Neuronal stem cell (in vitro differentiated cells): Measurements from ENCODE around the gene MLN.

Source experiments
- DNase-seq: peaks from one replicate; pipeline ENCODE4 v3.0.0-alpha.2; 2013; ENCODE audit warnings: low spot score
- H2AFZ ChIP-seq: one replicate; pipeline ENCODE4 v1.6.1; 2013; ENCODE audit warnings: mild to moderate bottlenecking, low read length, inconsistent platforms
- H2AK5ac ChIP-seq: 2 replicates; pipeline ENCODE4 v1.6.1; 2013; ENCODE audit warnings: low read depth, mild to moderate bottlenecking, inconsistent platforms, low read length, moderate library complexity, mixed read lengths
- H2BK120ac ChIP-seq: 2 replicates; pipeline ENCODE4 v1.6.1; 2013; ENCODE audit warnings: low read depth, mild to moderate bottlenecking, inconsistent platforms, low read length, moderate library complexity, mixed read lengths
- H2BK12ac ChIP-seq: one replicate; pipeline ENCODE4 v1.6.1; 2013; ENCODE audit warnings: low read length, inconsistent platforms
- H2BK15ac ChIP-seq: 2 replicates; pipeline ENCODE4 v1.6.1; 2013; ENCODE audit warnings: mild to moderate bottlenecking, low read length, inconsistent platforms, mixed read lengths
- H2BK5ac ChIP-seq: one replicate; pipeline ENCODE4 v1.6.1; 2013; ENCODE audit warnings: inconsistent platforms, mild to moderate bottlenecking, low read length, moderate library complexity
- H3K14ac ChIP-seq: one replicate; pipeline ENCODE4 v1.6.1; 2013; ENCODE audit warnings: low read length, inconsistent platforms
- H3K18ac ChIP-seq: 2 replicates; pipeline ENCODE4 v1.6.1; 2013; ENCODE audit warnings: low read length, inconsistent platforms
- H3K23ac ChIP-seq: 2 replicates; pipeline ENCODE4 v1.6.1; 2013; ENCODE audit warnings: low read depth, mild to moderate bottlenecking, mixed read lengths, low read length, inconsistent platforms; ENCODE audit not compliant: poor library complexity
- H3K27ac ChIP-seq: replicated peaks from 3 replicates; pipeline ENCODE4 v1.5.1; 2013; ENCODE audit warnings: low read length, inconsistent platforms
- H3K27me3 ChIP-seq, 3 experiments: 2 replicates each; pipeline ENCODE4 v1.6.1; 2013; ENCODE audit warnings: low read length in 3 of 3, mild to moderate bottlenecking in 2 of 3, inconsistent platforms in 1 of 3, low read depth in 1 of 3, mixed read lengths in 1 of 3, moderate library complexity in 1 of 3; ENCODE audit not compliant: control insufficient read depth in 3 of 3, insufficient read depth in 3 of 3
- H3K36me3 ChIP-seq, 2 donors: replicated peaks in 1 of 2; 2 replicates each; pipeline ENCODE4 v1.6.1; 2013; ENCODE audit warnings: low read length in 2 of 2; ENCODE audit not compliant: control insufficient read depth in 2 of 2, insufficient read depth in 2 of 2
- H3K4ac ChIP-seq: 2 replicates; pipeline ENCODE4 v1.6.1; 2013; ENCODE audit warnings: inconsistent platforms, mild to moderate bottlenecking, low read length, moderate library complexity
- H3K4me1 ChIP-seq, 2 donors: 1 replicate in 1 of 2; 2 replicates in 1 of 2; pipeline ENCODE4 v1.6.1; 2013; ENCODE audit warnings: low read length in 2 of 2, low read depth in 1 of 2; ENCODE audit not compliant: control insufficient read depth in 2 of 2, insufficient read depth in 1 of 2
- H3K4me2 ChIP-seq: one replicate; pipeline ENCODE4 v1.6.1; 2013; ENCODE audit warnings: mild to moderate bottlenecking, low read length, inconsistent platforms; ENCODE audit not compliant: insufficient read depth, poor library complexity, severe bottlenecking
- H3K4me3 ChIP-seq, 2 donors: 2 replicates each; pipeline ENCODE4 v1.5.1; 2013; ENCODE audit warnings: low read length in 2 of 2, mild to moderate bottlenecking in 2 of 2, inconsistent platforms in 1 of 2, moderate library complexity in 1 of 2
- H3K79me1 ChIP-seq: one replicate; pipeline ENCODE4 v1.6.1; 2013; ENCODE audit warnings: low read depth, mild to moderate bottlenecking, inconsistent platforms, low read length, moderate library complexity
- H3K9ac ChIP-seq: one replicate; pipeline ENCODE4 v1.6.1; 2013; ENCODE audit warnings: mild to moderate bottlenecking, low read depth, low read length, inconsistent platforms; ENCODE audit not compliant: poor library complexity
- H3K9me3 ChIP-seq, 2 donors: replicated peaks in 1 of 2; 2 replicates each; pipeline versions ENCODE3 to v1.6.1; 2013; ENCODE audit warnings: low read length in 2 of 2, mild to moderate bottlenecking in 2 of 2, inconsistent platforms in 1 of 2, low read depth in 1 of 2, mixed read lengths in 1 of 2, moderate library complexity in 1 of 2; ENCODE audit not compliant: control insufficient read depth in 2 of 2, insufficient read depth in 1 of 2
- H4K8ac ChIP-seq: one replicate; pipeline ENCODE4 v1.6.1; 2013; ENCODE audit warnings: low read depth, mild to moderate bottlenecking, inconsistent platforms, low read length, moderate library complexity
- H4K91ac ChIP-seq: one replicate; pipeline ENCODE4 v1.6.1; 2013; ENCODE audit warnings: low read length, low read depth, mild to moderate bottlenecking, inconsistent platforms; ENCODE audit not compliant: poor library complexity
- WGBS, 2 donors: extraction: QIAGEN DNeasy Blood & Tissue Kit; methylation state at CpG; one replicate each; pipeline ENCODE4 v1.1.7; 2013; ENCODE audit warnings: missing lambda C conversion rate in 2 of 2, mixed read lengths in 1 of 2; ENCODE audit not compliant: insufficient read length in 2 of 2, insufficient replicate concordance in 1 of 2; ENCODE audit errors: extremely low coverage in 2 of 2; 5-methylcytosine and 5-hydroxymethylcytosine counted together

Gene MLN

DNA sequence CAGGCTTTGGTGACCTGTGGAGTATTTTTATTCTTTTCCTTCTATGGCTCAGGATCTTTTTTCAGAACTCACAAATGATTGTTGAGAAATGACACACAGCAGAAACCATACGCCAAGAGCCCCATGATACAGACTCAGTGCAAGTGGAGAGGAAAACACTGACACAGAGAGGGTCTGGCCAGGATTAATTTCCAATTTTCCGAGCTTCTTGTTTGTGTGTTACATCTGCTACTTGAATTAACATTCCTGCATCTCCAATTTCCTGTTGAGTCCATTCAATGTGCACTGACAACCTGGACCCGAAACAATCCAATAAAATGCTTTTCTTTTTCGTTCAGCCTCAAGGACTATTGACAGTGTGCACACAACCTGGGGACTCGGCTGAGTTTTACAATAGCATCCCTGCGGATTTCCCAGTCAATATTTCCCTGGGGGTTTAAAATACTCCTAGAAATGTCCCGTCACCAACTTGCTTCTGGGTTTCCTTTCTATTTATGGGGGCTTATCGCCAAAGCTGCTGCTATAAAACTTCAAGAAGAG lies 4.9 kb upstream of the MLN start:
- Histone ChIP-seq H2AK5ac (no peak overlapping the region), H3K9me3 (no peaks in the 10 kb centered on the region), H3K4me3 (no peak overlapping the region), H2BK120ac (no peak overlapping the region), H2BK5ac (no peak overlapping the region), H4K8ac (no peak overlapping the region), H2AFZ (no peak overlapping the region), H3K27ac (no peak overlapping the region), H3K18ac (no peak overlapping the region), H3K79me1 (no peaks in the 10 kb centered on the region), H3K14ac (no peak overlapping the region), H3K4ac (no peak overlapping the region), H2BK15ac (no peak overlapping the region), H3K36me3 (no peaks in the 10 kb centered on the region), H3K23ac (no peak overlapping the region), H3K4me2 (no peak overlapping the region), H2BK12ac (no peak overlapping the region), H3K9ac (no peak overlapping the region), H3K27me3 (no peaks in the 10 kb centered on the region), H3K4me1 (peaks cover 24 to 26% of the 10 kb centered on the region in 2 donors), H4K91ac (no peak overlapping the region)
- no CpG with 5 or more reads among the region's 8 CpGs for WGBS, 2 donors
- DNase-seq: no peak

DNA sequence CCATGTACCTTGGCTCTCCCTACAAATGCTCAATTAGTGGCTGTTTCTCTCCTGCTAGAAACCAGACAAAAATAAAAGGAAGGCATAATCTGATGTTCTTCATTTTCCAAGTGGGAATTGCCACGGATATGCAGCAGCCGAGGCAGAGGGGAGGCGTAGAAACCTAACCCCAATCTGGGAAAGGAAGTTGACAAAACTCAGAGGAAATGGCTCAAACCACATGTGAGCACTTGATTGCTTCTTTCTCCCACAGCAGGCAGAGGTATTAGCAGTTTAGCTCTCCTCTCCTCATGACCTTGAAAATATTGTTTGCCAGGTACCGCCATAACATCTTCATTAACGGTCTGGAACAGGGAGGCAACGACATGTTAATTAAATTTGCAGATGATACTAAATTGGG lies 3.8 kb upstream of the MLN start:
- Histone ChIP-seq H2BK15ac (no peak overlapping the region), H2BK120ac (no peak overlapping the region), H2AK5ac (no peak overlapping the region), H2AFZ (no peak overlapping the region), H4K8ac (no peak overlapping the region), H3K79me1 (no peaks in the 10 kb centered on the region), H3K23ac (no peak overlapping the region), H3K18ac (no peak overlapping the region), H3K14ac (no peak overlapping the region), H3K9ac (no peak overlapping the region), H3K27ac (no peak overlapping the region), H4K91ac (no peak overlapping the region), H3K27me3 (no peaks in the 10 kb centered on the region), H3K9me3 (no peaks in the 10 kb centered on the region), H3K4me2 (no peak overlapping the region), H3K4me1 (peaks cover 30% of the 10 kb centered on the region in 2 donors), H3K4ac (no peak overlapping the region), H3K4me3 (no peak overlapping the region), H2BK5ac (no peak overlapping the region), H2BK12ac (no peak overlapping the region), H3K36me3 (no peaks in the 10 kb centered on the region)
- WGBS, 2 donors: no CpG with 5 or more reads among the region's 6 CpGs
- DNase-seq: no peak

DNA sequence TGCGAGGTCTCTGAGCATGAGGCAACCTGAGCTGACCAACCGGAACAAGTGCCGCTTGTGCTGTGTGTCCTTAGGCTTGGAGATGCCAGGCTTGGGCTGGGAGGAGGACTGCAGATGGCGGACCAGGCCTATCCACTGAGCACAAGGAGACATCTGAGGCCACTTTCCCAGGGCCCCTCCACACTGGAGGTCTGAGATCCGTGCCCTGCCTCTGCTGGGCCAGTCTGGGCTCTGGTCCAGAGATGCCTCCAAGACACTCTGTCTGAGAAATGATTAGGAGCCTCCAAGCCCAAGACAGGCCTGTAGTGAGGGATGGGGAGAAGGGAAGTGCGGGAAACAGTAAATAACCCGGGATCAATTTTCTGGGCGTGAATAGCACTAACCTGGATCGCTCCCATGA lies 3.0 kb upstream of the MLN start:
- Histone ChIP-seq H2BK12ac (no peak overlapping the region), H2BK5ac (no peak overlapping the region), H2BK15ac (no peak overlapping the region), H3K18ac (no peak overlapping the region), H2BK120ac (no peak overlapping the region), H3K36me3 (no peaks in the 10 kb centered on the region), H3K27me3 (no peaks in the 10 kb centered on the region), H4K91ac (no peak overlapping the region), H3K4ac (no peak overlapping the region), H3K4me2 (no peak overlapping the region), H3K14ac (no peak overlapping the region), H3K9ac (no peak overlapping the region), H3K79me1 (no peaks in the 10 kb centered on the region), H3K9me3 (no peaks in the 10 kb centered on the region), H3K23ac (no peak overlapping the region), H4K8ac (no peak overlapping the region), H3K4me3 (no peak overlapping the region), H3K4me1 (peaks cover 29 to 30% of the 10 kb centered on the region in 2 donors), H3K27ac (no peak overlapping the region), H2AK5ac (no peak overlapping the region), H2AFZ (no peak overlapping the region)
- no peak for DNase-seq
- no CpG with 5 or more reads among the region's 9 CpGs for WGBS, 2 donors

DNA sequence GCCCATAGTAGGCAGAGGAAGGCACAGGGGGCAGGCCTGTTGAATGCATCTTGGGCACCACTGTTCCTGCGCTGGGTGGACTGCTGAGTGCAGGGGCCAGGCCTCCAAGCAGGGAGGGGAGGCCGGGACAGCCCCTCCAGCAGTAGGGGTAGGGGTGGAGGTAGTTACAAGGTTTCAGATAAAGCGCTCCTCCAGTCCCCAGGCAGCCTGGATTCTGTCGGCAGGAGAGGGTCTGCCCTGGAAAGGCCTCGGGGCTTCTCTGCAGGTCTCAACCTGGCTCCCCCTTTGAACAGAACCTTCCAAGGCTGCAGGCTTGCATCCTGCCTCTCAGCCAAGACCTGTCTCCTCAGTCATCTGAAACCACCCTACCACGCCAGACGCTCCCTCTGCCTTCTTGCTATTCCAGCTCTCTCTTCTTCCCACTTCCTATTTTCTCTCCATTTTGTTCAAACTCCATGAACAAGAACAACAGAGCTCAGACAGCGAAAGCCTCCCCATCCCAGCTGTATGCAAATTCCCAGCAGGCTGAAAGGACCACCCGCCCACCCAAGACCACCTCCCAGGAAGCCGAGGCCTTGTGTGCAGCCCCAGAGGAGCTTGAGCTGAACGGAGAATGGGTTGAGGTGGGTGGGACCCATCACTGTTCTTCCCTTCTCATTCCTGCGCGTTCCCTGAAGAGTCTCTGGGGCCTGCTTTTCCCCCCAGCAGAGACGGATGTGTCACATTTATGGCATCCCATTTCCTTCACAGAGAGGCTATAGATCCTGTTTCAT lies 1.4 kb downstream of the MLN start:
- WGBS, 2 donors: no CpG with 5 or more reads among the region's 14 CpGs

More for the DNA sequence above, 1.4 kb downstream of the MLN start:
- Histone ChIP-seq H3K79me1 (no peaks in the 10 kb centered on the region), H2BK15ac (no peak overlapping the region), H2AFZ (peak overlapping the region; percentile 72), H3K14ac (no peak overlapping the region), H3K4me1 (peaks cover 17 to 31% of the 10 kb centered on the region in 2 donors), H3K27me3 (no peaks in the 10 kb centered on the region), H3K23ac (no peak overlapping the region), H3K4me3 (no peak overlapping the region), H3K4me2 (no peak overlapping the region), H3K9ac (no peak overlapping the region), H4K91ac (no peak overlapping the region), H2AK5ac (peak overlapping the region; percentile 7), H3K27ac (no peak overlapping the region), H2BK12ac (no peak overlapping the region), H3K4ac (no peak overlapping the region), H2BK120ac (no peak overlapping the region), H3K36me3 (no peaks in the 10 kb centered on the region), H4K8ac (no peak overlapping the region), H2BK5ac (no peak overlapping the region), H3K18ac (peak overlapping the region; percentile 86), H3K9me3 (no peaks in the 10 kb centered on the region)
- DNase-seq: no peak
